ENCODE data around the gene ACACA. TPM values are rescaled to one million over a fixed set of nuclear protein-coding genes. Genes with fewer than 3 reads are reported as not detected.

ACACA gene
- total and polyA plus RNA-seq, 12 donors, result 18.2 to 112 (median 70.4) TPM

DNA sequence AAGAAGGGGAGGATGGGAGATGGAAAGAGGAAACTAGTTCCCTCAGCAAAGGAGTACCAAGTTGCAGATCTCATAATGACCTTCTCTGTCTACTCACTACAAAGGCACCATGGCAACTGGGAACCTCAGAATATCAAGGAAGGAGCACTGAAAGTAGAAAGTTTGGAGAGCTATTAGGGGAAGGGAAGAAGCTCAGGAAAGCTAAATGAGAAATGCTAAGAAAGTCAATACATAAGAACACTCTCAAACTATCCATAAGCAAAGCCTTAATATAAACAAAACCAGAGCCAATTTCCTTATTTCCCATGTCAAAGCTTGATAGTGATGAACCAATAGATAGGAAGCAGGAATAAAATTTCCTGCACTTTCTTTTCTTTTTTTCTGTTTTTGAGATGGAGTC, 88.8 kb downstream of the ACACA start:
- Histone ChIP-seq H3K27me3 (no peaks in the 10 kb centered on the region), H3K4me1 (replicated peaks in 1 of 2) (no peaks in the 10 kb centered on the region), H3K4me3 (no peak overlapping the region), H3K27ac (no peak overlapping the region), H3K9me3 (replicated peaks in 1 of 3) (no peaks in the 10 kb centered on the region), H3K36me3 (replicated peaks in 1 of 2) (no peaks in the 10 kb centered on the region)
- no peak for DNase-seq
- TF ChIP-seq, protein P1, sequence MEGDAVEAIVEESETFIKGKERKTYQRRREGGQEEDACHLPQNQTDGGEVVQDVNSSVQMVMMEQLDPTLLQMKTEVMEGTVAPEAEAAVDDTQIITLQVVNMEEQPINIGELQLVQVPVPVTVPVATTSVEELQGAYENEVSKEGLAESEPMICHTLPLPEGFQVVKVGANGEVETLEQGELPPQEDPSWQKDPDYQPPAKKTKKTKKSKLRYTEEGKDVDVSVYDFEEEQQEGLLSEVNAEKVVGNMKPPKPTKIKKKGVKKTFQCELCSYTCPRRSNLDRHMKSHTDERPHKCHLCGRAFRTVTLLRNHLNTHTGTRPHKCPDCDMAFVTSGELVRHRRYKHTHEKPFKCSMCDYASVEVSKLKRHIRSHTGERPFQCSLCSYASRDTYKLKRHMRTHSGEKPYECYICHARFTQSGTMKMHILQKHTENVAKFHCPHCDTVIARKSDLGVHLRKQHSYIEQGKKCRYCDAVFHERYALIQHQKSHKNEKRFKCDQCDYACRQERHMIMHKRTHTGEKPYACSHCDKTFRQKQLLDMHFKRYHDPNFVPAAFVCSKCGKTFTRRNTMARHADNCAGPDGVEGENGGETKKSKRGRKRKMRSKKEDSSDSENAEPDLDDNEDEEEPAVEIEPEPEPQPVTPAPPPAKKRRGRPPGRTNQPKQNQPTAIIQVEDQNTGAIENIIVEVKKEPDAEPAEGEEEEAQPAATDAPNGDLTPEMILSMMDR (IDR thresholded peaks at IDR 0.05), result no peak
- intact Hi-C loops (cut with DNase I), result no loop called here

DNA sequence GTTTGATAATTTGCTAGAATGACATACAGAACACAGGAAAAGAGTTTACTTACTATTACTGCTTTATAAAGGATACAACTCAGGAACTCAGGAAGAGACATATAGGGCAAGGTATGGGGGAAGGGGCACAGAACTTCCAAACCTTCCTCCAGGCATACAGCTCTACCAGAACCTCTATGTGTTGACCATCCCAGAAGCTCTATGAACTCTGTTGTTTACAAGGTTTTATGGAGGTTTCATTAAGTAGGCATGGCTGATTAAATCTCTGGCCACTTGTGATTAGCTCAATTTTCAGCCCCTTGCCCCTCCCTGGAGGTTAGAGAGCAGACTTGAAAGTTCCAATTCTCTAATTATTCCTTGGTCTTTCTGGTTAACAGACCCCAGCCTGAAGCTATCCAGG, 91.0 kb downstream of the ACACA start:
- Histone ChIP-seq H3K4me3 (no peak overlapping the region), H3K4me1 (replicated peaks in 1 of 2) (no peaks in the 10 kb centered on the region), H3K36me3 (replicated peaks in 1 of 2) (no peaks in the 10 kb centered on the region), H3K27me3 (no peaks in the 10 kb centered on the region), H3K27ac (no peak overlapping the region), H3K9me3 (replicated peaks in 1 of 3) (no peaks in the 10 kb centered on the region)
- TF ChIP-seq, protein P1 (IDR thresholded peaks at IDR 0.05), result no peak
- no peak for TF ChIP-seq POLR2A (IDR thresholded peaks at IDR 0.05)
- intact Hi-C loops (cut with DNase I), result no loop called here
- no peak for DNase-seq

DNA sequence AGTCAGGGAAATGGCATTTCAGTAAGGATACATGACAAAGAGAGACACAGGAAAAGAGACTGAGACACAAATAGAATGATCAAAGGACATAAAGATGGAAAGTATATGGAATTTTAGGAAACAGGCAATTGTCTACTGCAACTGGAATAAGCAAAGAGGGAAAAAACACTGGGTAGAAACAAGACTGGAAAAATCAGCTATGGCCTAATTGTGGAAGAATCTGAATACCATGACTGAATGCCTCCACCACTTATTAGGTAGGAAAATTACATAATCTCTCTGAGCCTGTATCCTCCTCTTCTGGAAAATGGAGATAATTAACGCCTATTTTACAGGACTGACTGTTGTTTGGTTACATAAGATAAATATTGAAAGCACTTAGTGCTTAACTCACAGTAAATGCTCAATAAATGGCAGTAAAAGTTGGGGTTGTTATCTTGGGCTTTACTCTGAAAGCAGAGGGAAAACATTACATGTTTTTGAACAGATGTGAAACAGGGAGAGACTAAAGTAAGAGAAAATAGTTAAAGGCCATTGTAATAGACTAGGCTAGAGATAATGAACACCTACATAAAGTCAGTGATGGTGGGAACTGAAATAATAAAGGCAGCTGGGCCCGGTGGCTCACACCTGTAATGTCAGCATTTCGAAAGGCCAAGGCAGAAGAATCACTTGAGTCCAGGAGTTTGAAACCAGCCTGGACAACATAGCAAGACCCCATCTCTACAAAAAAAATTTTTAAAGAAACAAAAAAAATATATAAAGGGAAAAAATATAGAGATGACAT, 94.3 kb downstream of the ACACA start:
- 92 to 97% (median 94%) methylated on average over 3 of the region's 3 CpGs for WGBS, 4 donors
- Histone ChIP-seq H3K27me3 (no peaks in the 10 kb centered on the region), H3K4me3 (no peak overlapping the region), H3K27ac (no peak overlapping the region), H3K4me1 (replicated peaks in 1 of 2) (no peaks in the 10 kb centered on the region), H3K36me3 (replicated peaks in 1 of 2) (no peaks in the 10 kb centered on the region), H3K9me3 (replicated peaks in 1 of 3) (no peaks in the 10 kb centered on the region)
- TF ChIP-seq, protein P1 (IDR thresholded peaks at IDR 0.05), result no peak
- no peak for TF ChIP-seq POLR2A (IDR thresholded peaks at IDR 0.05)
- intact Hi-C loops (cut with DNase I), result no loop called here
- DNase-seq, result no peak

DNA sequence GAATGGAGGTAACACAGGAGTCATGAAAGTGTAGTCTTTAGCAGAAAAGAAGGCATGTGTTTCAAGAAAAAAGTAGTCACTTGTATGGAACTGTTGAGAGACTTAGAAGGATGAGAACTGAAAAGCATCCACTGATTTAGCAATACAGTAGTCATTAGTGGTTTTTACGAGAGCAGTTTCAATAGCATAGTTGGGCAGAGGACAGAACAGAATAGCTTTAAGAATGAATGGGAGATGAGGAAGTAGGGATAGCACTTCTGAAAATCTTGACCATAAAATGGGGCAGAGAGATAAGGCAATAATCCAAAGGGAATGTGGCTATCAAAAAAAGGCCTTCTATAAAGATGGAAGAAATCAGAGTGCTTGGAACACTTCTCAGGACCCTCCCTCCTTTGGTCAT, 95.7 kb downstream of the ACACA start:
- TF ChIP-seq POLR2A (IDR thresholded peaks at IDR 0.05), result no peak
- TF ChIP-seq, protein P1 (IDR thresholded peaks at IDR 0.05), result no peak
- H3K4me1 ChIP-seq (replicated peaks in 1 of 2), result no peaks in the 10 kb centered on the region
- H3K27me3 ChIP-seq, result no peaks in the 10 kb centered on the region
- H3K9me3 ChIP-seq (replicated peaks in 1 of 3), result no peaks in the 10 kb centered on the region
- 90 to 96% (median 95%) methylated on average over 1 of the region's 1 CpG for WGBS, 4 donors
- intact Hi-C loops (cut with DNase I), result no loop called here
- no peak overlapping the region for H3K27ac ChIP-seq
- no peak for DNase-seq
- H3K4me3 ChIP-seq, result no peak overlapping the region
- no peaks in the 10 kb centered on the region for H3K36me3 ChIP-seq (replicated peaks in 1 of 2)

Measured in adrenal gland (tissue), 12 donors.